ENCODE results near the gene PARP16.

The PARP16 gene

GRCh38 chr15:65217526-65218482, 68.9 kb downstream of the PARP16 start:
- H3K4me3 ChIP-seq (ENCODE audit: low read depth, low read length) = no peak overlapping the region
- no peak for TF ChIP-seq CTCF (IDR thresholded peaks at IDR 0.05; ENCODE audit: low read depth, low read length)

GRCh38 chr15:65215496-65215895, 71.2 kb downstream of the PARP16 start:
- no peak for TF ChIP-seq CTCF (IDR thresholded peaks at IDR 0.05; ENCODE audit: low read depth, low read length)

GRCh38 chr15:65214010-65214409, 72.7 kb downstream of the PARP16 start:
- no peak for TF ChIP-seq CTCF (IDR thresholded peaks at IDR 0.05; ENCODE audit: low read depth, low read length)
- no peak overlapping the region for H3K4me3 ChIP-seq (ENCODE audit: low read depth, low read length)

More at GRCh38 chr15:65215496-65215895, 71.2 kb downstream of the PARP16 start:
- no peak overlapping the region for H3K4me3 ChIP-seq (ENCODE audit: low read depth, low read length)

GRCh38 chr15:65213241-65213640, 73.4 kb downstream of the PARP16 start:
- H3K4me3 ChIP-seq (ENCODE audit: low read depth, low read length) = no peak overlapping the region
- TF ChIP-seq CTCF (IDR thresholded peaks at IDR 0.05; ENCODE audit: low read depth, low read length) = no peak

- H3K4me3 ChIP-seq (ENCODE audit: low read depth, low read length) = no peak overlapping the region
- peak; percentile 33 for TF ChIP-seq CTCF (IDR thresholded peaks at IDR 0.05; ENCODE audit: low read depth, low read length)
Observed at GRCh38 chr15:65212097-65212496, 74.6 kb downstream of the PARP16 start.

- no peak for TF ChIP-seq CTCF (IDR thresholded peaks at IDR 0.05; ENCODE audit: low read depth, low read length)
- no peak overlapping the region for H3K4me3 ChIP-seq (ENCODE audit: low read depth, low read length)
Observed at GRCh38 chr15:65211482-65211982, 75.2 kb downstream of the PARP16 start.
